Gastroesophageal sphincter (tissue), 3 donors: ENCODE results near the gene ZNF518B.

Experiments used
- CTCF ChIP-seq, 4 experiments: fragments of 200-600 bp in 2 of 4; fragments of 450-650 bp in 2 of 4; sonication (generic) in 1 of 4; IDR thresholded peaks; one replicate each; pipeline ENCODE4 v1.5.1; 2017 to 2019; ENCODE audit warnings: antibody characterized with exemption in 4 of 4, mild to moderate bottlenecking in 2 of 4, moderate library complexity in 2 of 4
- POLR2AphosphoS5 ChIP-seq: sonication (generic); formaldehyde crosslinking; IDR thresholded peaks from one replicate; pipeline ENCODE4 v1.6.1; 2017; ENCODE audit warnings: antibody characterized with exemption

GRCh38 chr4:10506077-10506476, 48.9 kb upstream of the ZNF518B start:
- no peak for TF ChIP-seq CTCF (IDR thresholded peaks at IDR 0.05)
- no peak for TF ChIP-seq POLR2AphosphoS5
